ENCODE measurements around the gene SLC22A23.
"Not testable (repeated sequence)": the region's sequence is repeated elsewhere in the genome, so short reads cannot be mapped to it uniquely, and the experiment has no call there.

SLC22A23 gene

GRCh38 chr6:3259491-3259958, 197.3 kb downstream of the SLC22A23 start:
- peak in 1 of 5 donors; percentile 41 for DNase-seq

DNA sequence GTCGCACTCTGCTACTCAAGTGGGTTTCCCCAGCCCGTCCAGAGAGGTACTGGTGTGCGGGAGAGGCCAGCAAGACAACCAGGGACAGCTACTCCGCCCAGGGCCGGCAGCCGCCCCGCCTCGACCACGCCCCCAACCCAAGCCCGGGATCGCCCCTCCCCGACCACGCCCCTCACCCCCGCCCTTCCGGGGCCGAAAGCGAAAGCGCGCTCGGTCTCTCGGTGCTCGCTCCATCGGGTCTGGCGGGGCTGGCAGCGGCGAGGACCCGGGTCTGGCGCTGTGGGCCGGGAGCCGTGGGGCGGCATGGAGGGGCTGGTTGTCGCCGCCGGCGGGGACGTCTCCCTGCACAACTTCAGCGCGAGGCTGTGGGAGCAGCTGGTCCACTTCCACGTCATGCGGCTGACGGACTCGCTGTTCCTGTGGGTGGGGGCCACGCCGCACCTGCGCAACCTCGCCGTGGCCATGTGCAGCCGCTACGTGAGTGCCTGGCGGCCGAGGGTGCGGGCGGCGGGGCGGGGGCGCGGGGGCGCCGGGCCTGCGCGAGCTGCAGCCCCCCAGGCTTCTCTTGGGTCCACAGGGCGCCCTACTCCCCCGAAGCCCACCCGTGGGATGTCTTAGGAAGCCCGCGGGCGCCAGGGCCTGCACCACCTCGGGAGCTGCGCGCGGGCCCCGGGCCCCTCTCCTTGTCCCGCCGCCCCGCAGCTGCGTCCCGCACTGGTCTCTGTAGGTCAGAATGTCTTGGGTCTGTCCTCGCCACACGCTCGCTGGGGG, 197.9 kb downstream of the SLC22A23 start, which contains the start of gene PSMG4:
TSS of gene PSMG4 (plus strand) at position 228 of the 771 bp plus-strand sequence. CDS start at position 304, 76 bp downstream.
- peak; percentile 84 to 89 (median 88) for DNase-seq

- no peak for DNase-seq
These were observed 198.6 kb downstream of the SLC22A23 start for GRCh38 chr6:3258201-3258600.

- no peak for DNase-seq
These were observed 203.3 kb downstream of the SLC22A23 start for GRCh38 chr6:3253597-3253961.

GRCh38 chr6:3252861-3253596, 203.8 kb downstream of the SLC22A23 start:
- no peak for DNase-seq

DNA sequence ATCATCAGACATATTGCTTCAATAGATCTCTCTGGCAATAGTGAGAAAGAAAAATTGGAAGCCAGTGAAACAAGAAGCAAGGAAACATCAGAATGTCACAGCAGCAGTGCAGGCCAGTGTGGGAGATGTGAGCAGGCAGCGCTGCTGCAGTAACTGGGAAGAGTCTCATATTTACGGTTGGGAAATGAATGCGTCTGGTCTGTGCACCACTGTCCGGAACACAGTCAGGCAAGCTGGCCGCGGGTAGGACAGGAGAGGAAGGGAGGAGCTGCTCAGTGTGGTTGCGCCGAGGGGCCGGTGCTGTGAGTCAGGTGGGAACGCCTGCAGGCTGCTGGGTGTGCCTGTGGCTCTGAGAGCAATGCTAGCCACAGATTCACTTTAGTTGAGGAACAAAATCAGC, 204.5 kb downstream of the SLC22A23 start:
- no peak for DNase-seq

DNA sequence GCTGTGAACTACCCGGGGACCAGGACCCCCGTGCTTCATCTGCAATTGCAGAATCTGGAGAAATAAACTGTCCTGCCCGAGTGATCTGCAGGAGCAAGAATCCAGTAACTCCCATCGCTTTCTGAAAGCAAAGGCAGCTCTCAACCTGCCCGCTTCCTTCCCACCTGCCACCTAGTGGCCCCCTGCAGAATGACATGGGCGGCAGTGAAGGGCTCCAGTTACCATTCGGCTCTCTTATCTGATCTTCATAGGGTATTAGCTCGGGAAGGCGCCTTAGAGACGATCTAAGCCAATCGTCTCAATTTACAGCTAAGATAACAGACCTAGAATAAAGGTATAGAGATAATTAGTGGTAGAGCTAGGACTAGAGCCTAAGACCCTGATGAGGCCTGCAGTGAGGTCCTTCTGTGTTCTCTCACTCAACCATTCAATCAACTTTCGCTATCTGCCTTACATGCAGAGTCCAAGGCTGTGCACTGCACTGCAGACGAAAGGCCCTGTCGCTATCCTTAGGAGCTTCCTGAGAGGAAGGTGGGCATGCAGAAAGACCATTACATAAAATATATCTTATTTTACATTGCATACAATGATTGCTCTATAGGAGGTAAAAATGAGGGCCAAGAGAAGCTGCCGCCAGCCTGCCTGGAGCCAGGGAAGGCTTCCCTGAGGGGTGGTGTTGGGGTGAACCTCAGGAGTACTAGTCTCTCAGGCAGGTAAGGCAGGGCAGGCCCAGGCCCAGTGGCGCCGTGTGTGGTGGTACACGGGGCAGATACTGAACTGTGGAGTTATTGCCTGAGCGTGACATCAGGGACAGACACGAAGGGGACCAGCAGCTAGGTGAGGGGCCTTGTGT, 205.2 kb downstream of the SLC22A23 start:
- peak; percentile 54 to 75 (median 65) for DNase-seq

GRCh38 chr6:3250231-3250675, 206.6 kb downstream of the SLC22A23 start:
- DNase-seq, result no peak

GRCh38 chr6:3249821-3250220, 207.0 kb downstream of the SLC22A23 start:
- DNase-seq, result no peak

DNA sequence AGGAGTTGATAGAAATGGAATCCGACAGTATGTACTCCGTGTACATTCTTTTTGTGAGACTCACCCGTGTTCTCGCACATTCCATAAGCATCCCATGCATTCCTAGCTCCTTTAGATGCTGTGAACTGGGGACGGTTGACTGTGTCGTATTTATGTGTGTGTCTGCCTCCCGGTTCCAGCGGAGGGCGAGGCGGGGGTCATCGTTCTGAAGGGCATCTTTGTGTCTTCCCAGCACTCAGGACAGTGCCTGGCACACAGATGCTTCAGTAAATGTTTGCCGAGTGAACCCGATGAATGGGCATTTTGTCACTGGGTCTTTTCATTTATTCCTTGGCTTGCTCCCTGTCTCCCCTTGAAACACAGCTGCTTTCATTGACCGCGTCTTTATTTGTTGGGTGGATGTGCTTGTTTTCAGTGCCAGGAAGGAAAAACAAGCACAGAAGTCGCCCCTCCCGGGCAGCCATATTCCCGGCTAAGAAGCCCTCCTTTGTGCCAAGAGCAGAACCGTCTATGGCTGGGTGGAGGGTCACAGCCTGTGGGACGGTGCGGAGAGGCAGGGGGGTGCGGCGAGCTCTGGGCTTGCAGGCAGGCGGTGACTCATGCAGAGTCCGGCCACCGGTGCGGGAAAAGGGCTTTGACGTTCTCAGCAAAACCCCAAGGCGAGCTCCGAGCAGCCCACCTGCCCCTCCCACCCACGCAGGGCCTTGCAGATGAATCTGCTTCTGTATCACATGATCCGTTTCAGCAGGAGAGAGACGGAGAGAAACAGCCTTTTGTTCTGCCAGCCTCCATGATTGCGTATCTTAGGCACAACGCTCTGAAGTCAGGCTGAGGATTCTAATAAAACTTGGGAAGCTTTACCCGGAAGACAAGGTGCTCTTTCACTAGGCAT, 209.3 kb downstream of the SLC22A23 start:
- DNase-seq, result no peak

DNA sequence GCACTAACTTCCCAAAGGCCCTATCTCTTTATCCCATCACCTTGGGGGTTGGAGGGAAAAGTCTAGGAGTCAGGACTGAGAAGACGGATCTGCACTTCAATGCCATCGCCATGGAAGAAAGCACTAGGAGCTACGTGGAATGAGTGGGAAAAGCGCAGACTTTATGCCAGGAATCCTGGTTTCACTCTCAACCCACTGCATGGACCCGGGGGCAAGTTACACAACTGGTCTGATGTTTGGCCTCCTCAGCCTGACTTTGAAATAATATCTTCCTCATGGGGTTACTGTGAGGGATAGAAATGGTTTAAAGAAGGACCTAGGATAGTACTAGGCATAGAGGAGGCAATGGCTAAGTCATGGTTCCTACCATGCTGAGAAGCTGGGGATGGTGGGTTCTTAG, 211.6 kb downstream of the SLC22A23 start:
- no peak for DNase-seq

GRCh38 chr6:3244832-3245161, 212.1 kb downstream of the SLC22A23 start:
- not testable (repeated sequence) for DNase-seq

- no peak for DNase-seq
These were observed 212.6 kb downstream of the SLC22A23 start for GRCh38 chr6:3244003-3244831.

DNA sequence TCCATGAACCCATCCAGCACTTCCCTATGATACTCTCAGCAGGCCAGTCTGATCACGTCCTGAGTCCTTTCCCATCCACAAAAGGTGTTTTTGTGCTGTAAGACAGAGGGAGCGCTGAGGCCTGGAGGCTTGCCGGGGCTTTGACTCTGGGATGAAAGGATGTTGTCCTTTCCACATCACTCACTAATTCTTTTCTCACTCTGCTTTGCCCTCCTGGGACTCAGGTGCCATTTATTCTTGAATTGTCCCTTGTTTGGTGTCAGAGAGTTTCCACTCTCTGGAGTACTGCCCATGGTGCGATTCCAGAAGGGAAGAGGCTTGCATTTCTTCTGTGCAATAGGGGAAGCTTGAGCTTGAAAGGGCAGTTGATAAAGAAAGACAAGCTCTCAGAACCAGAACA, 214.1 kb downstream of the SLC22A23 start:
- DNase-seq, result no peak

GRCh38 chr6:3241745-3242144, 215.1 kb downstream of the SLC22A23 start:
- not testable (repeated sequence) for DNase-seq

DNA sequence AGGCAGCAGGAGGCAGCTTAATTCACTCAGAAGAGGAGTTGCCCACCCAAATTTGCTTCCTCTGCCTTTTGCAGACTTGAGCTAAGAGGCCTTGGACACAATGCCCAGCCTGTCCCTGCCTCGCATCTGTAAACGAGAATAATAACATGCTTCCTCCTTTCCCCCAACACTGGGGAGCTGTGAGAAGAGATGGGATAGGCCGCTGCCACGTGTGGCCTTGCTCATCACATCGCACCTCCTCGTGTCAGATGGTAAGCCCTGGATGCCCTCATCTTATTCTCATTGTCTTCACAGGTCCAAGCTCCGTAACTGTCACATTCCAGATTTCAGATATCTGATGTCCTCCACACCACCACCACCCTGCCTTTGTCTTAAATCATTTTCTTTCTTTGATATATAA, 216.3 kb downstream of the SLC22A23 start:
- no peak for DNase-seq

- no peak for DNase-seq
These were observed 217.6 kb downstream of the SLC22A23 start for GRCh38 chr6:3239110-3239830.

GRCh38 chr6:3237761-3238662, 218.8 kb downstream of the SLC22A23 start:
- no peak for DNase-seq

DNA sequence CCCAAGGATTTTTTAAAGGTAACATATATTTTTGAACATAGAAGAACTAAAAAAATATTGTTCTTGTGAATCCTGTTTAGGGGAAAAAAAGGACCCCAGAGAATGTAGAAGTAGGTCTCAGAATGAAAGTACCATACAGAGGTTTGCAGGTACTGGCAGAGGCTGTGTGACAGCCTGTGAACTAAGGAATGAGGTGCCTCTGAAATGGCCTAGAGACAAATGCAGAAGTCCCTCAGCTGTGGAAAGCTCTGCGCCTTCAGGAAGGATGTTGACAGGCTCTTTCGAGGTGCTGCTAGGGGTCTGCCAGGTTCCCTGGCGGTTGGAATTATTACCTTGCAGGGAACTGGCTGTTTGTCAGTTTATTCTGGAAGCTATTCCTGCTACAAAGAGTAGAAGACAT, 220.8 kb downstream of the SLC22A23 start:
- no peak for DNase-seq
